Mesendoderm (in vitro differentiated cells): Measurements from ENCODE around the gene ALKBH6.
"Not testable (repeated sequence)": the region's sequence is repeated elsewhere in the genome, so short reads cannot be mapped to it uniquely, and the experiment has no call there.

Source experiments
- DNase-seq: peaks from one replicate; pipeline ENCODE4 v3.0.0; 2013
- H2AK5ac ChIP-seq: 2 replicates; pipeline ENCODE4 v1.6.1; 2013; ENCODE audit warnings: low read length, inconsistent platforms
- H2BK120ac ChIP-seq: 2 replicates; pipeline ENCODE4 v1.6.1; 2013; ENCODE audit warnings: low read depth, mild to moderate bottlenecking, low read length, moderate library complexity, mixed read lengths
- H2BK15ac ChIP-seq: replicated peaks from 2 replicates; pipeline ENCODE4 v1.6.1; 2013; ENCODE audit warnings: low read depth, mild to moderate bottlenecking, moderate library complexity
- H2BK5ac ChIP-seq: 2 replicates; pipeline ENCODE4 v1.6.1; 2013; ENCODE audit warnings: low read length, inconsistent platforms
- H3K18ac ChIP-seq: 2 replicates; pipeline ENCODE4 v1.6.1; 2013; ENCODE audit warnings: mild to moderate bottlenecking, low read length, mixed read lengths
- H3K23ac ChIP-seq: one replicate; pipeline ENCODE4 v1.6.1; 2013; ENCODE audit warnings: low read length
- H3K27ac ChIP-seq: 2 replicates; pipeline ENCODE4 v1.5.1; 2013; ENCODE audit warnings: low read depth, mild to moderate bottlenecking, inconsistent platforms, low read length, moderate library complexity
- H3K27me3 ChIP-seq: 2 replicates; pipeline ENCODE4 v1.6.1; 2013; ENCODE audit warnings: low read length, control low read depth, mild to moderate bottlenecking, inconsistent platforms; ENCODE audit not compliant: insufficient read depth, poor library complexity
- H3K36me3 ChIP-seq: 2 replicates; pipeline ENCODE4 v1.6.1; 2013; ENCODE audit warnings: low read length, inconsistent platforms; ENCODE audit not compliant: control insufficient read depth, insufficient read depth
- H3K4ac ChIP-seq: one replicate; pipeline ENCODE4 v1.6.1; 2013; ENCODE audit warnings: low read depth, mild to moderate bottlenecking, low read length, moderate library complexity
- H3K4me1 ChIP-seq: 2 replicates; pipeline ENCODE4 v1.6.1; 2013; ENCODE audit warnings: low read depth, low read length, inconsistent platforms; ENCODE audit not compliant: control insufficient read depth
- H3K4me2 ChIP-seq: 2 replicates; pipeline ENCODE4 v1.6.1; 2013; ENCODE audit warnings: low read length
- H3K4me3 ChIP-seq: 2 replicates; pipeline ENCODE4 v1.5.1; 2013; ENCODE audit warnings: mild to moderate bottlenecking, low read length
- H3K56ac ChIP-seq: one replicate; pipeline ENCODE4 v1.6.1; 2013; ENCODE audit warnings: low read length
- H3K79me1 ChIP-seq: 2 replicates; pipeline ENCODE4 v1.6.1; 2013; ENCODE audit warnings: low read length, inconsistent platforms
- H3K79me2 ChIP-seq: 2 replicates; pipeline ENCODE4 v1.6.1; 2013; ENCODE audit warnings: mild to moderate bottlenecking, low read length; ENCODE audit not compliant: control insufficient read depth, insufficient read depth
- H3K9ac ChIP-seq: 2 replicates; pipeline ENCODE4 v1.6.1; 2013; ENCODE audit warnings: low read length, inconsistent platforms
- H4K5ac ChIP-seq: one replicate; pipeline ENCODE4 v1.6.1; 2013; ENCODE audit warnings: low read length
- H4K8ac ChIP-seq: one replicate; pipeline ENCODE4 v1.6.1; 2013; ENCODE audit warnings: low read depth, mild to moderate bottlenecking, control low read depth, low read length, moderate library complexity
- WGBS: extraction: QIAGEN DNeasy Blood & Tissue Kit; methylation state at CpG from one replicate; pipeline ENCODE4 v1.1.7; 2013; ENCODE audit warnings: low lambda C conversion rate, missing lambda C conversion rate; ENCODE audit not compliant: insufficient coverage; ENCODE audit errors: extremely low coverage; 5-methylcytosine and 5-hydroxymethylcytosine counted together

The ALKBH6 gene

GRCh38 chr19:35987571-35987896 lies 26.5 kb downstream of the ALKBH6 start:
- Histone ChIP-seq H3K79me1 (no peaks in the 10 kb centered on the region), H3K27me3 (no peaks in the 10 kb centered on the region), H3K27ac (no peak overlapping the region), H2BK120ac (no peak overlapping the region), H2BK15ac (no peak overlapping the region), H3K79me2 (no peaks in the 10 kb centered on the region), H3K23ac (no peak overlapping the region), H4K5ac (no peak overlapping the region), H3K18ac (no peak overlapping the region), H4K8ac (no peak overlapping the region), H3K4me2 (no peak overlapping the region), H3K9ac (no peak overlapping the region), H3K4ac (no peak overlapping the region), H3K4me1 (no peaks in the 10 kb centered on the region), H2BK5ac (no peak overlapping the region), H3K4me3 (no peak overlapping the region), H3K36me3 (no peaks in the 10 kb centered on the region), H3K56ac (no peak overlapping the region), H2AK5ac (no peak overlapping the region)
- WGBS = no CpG with 5 or more reads among the region's 8 CpGs
- DNase-seq = no peak

GRCh38 chr19:35986664-35987570 lies 27.1 kb downstream of the ALKBH6 start:
- no peak overlapping the region for H4K5ac ChIP-seq
- no peaks in the 10 kb centered on the region for H3K4me1 ChIP-seq
- no peak overlapping the region for H2BK5ac ChIP-seq
- peak overlapping the region; percentile 21 for H3K4me2 ChIP-seq
- no peak overlapping the region for H4K8ac ChIP-seq
- H3K79me1 ChIP-seq = no peaks in the 10 kb centered on the region
- no peak overlapping the region for H3K4ac ChIP-seq
- H2BK120ac ChIP-seq = no peak overlapping the region
- no peak overlapping the region for H3K18ac ChIP-seq
- H3K4me3 ChIP-seq = no peak overlapping the region
- no peak overlapping the region for H3K23ac ChIP-seq
- H3K56ac ChIP-seq = peak overlapping the region; percentile 47
- no peak overlapping the region for H3K27ac ChIP-seq
- no peak overlapping the region for H2AK5ac ChIP-seq
- WGBS = no CpG with 5 or more reads among the region's 54 CpGs
- H3K9ac ChIP-seq = no peak overlapping the region
- peak; percentile 59 for DNase-seq
- no peak overlapping the region for H2BK15ac ChIP-seq
- H3K27me3 ChIP-seq = no peaks in the 10 kb centered on the region
- H3K79me2 ChIP-seq = no peaks in the 10 kb centered on the region
- H3K36me3 ChIP-seq = no peaks in the 10 kb centered on the region

- DNase-seq = no peak
- Histone ChIP-seq H2AK5ac (no peak overlapping the region), H3K79me1 (no peaks in the 10 kb centered on the region), H3K79me2 (no peaks in the 10 kb centered on the region), H3K36me3 (no peaks in the 10 kb centered on the region), H3K27me3 (no peaks in the 10 kb centered on the region), H3K4ac (no peak overlapping the region), H3K18ac (no peak overlapping the region), H4K5ac (no peak overlapping the region), H3K4me1 (no peaks in the 10 kb centered on the region), H3K4me3 (no peak overlapping the region), H2BK15ac (no peak overlapping the region), H2BK120ac (no peak overlapping the region), H3K56ac (no peak overlapping the region), H2BK5ac (no peak overlapping the region), H3K27ac (no peak overlapping the region), H3K23ac (no peak overlapping the region), H3K4me2 (no peak overlapping the region), H4K8ac (no peak overlapping the region), H3K9ac (no peak overlapping the region)
- WGBS = no CpG with 5 or more reads among the region's 5 CpGs
Measured at GRCh38 chr19:35986111-35986510, 27.9 kb downstream of the ALKBH6 start.

DNA sequence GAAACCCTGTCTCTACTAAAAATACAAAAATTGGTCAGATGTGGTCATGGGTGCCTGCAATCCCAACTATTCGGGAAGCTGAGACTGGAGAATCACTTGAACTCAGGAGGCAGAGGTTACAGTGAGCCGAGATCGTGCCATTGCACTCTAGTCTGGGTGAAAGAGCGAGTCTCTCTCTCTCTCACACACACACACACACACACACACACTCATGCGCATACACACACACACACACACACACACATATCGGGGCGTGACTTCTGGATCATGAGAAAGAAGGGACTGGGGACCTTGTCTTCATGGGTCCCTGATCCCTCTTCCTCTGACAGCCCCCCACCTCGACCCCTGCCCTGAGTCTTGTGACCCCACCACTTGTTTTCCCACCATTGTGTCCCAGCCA lies 30.8 kb downstream of the ALKBH6 start:
- Histone ChIP-seq H2BK5ac (no peak overlapping the region), H3K27ac (no peak overlapping the region), H3K18ac (no peak overlapping the region), H3K9ac (no peak overlapping the region), H2AK5ac (no peak overlapping the region), H3K56ac (no peak overlapping the region), H3K27me3 (no peaks in the 10 kb centered on the region), H3K23ac (no peak overlapping the region), H3K36me3 (no peaks in the 10 kb centered on the region), H3K4ac (no peak overlapping the region), H3K79me1 (no peaks in the 10 kb centered on the region), H3K4me2 (no peak overlapping the region), H3K4me3 (no peak overlapping the region), H3K79me2 (no peaks in the 10 kb centered on the region), H2BK120ac (no peak overlapping the region), H4K5ac (no peak overlapping the region), H3K4me1 (no peaks in the 10 kb centered on the region), H2BK15ac (no peak overlapping the region), H4K8ac (no peak overlapping the region)
- DNase-seq = no peak
- WGBS = no CpG with 5 or more reads among the region's 8 CpGs

DNA sequence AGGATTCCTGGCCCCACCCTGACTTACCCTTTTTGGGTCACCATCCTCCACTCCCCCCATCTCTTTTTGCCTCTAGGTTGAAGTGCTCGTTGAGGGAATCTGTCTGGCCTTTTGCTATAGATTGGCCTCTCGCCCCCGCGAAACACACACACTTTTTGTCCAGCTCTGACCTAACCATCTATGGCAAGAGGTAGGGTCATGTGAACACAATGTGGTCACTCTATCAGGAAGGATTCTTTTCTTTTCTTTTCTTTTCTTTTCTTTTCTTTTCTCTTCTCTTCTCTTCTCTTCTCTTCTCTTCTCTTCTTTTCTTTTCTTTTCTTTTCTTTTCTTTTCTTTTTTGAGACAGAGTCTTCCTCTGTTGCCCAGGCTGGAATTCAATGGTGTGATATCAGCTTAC lies 33.0 kb downstream of the ALKBH6 start:
- H4K5ac ChIP-seq, H3K27me3 ChIP-seq, H3K23ac ChIP-seq, H3K9ac ChIP-seq, H3K27ac ChIP-seq, DNase-seq, H4K8ac ChIP-seq, H3K4me3 ChIP-seq, H2BK15ac ChIP-seq, H2AK5ac ChIP-seq, H3K18ac ChIP-seq, H3K79me2 ChIP-seq, H3K4me2 ChIP-seq, H2BK5ac ChIP-seq, H2BK120ac ChIP-seq, H3K4ac ChIP-seq, H3K4me1 ChIP-seq, H3K79me1 ChIP-seq, H3K36me3 ChIP-seq, H3K56ac ChIP-seq: not testable (repeated sequence)
- no CpG with 5 or more reads among the region's 4 CpGs for WGBS
